K562 (cell line): Measurements from ENCODE around the gene LACTB. TPM values are rescaled to one million over a fixed set of nuclear protein-coding genes. Genes with fewer than 3 reads are reported as not detected.
A peak's percentile ranks its signal among the peaks of the same experiment; 100 is the strongest.

Source experiments
- ATF1 ChIP-seq, 2 experiments: fragments of 450-650 bp in 1 of 2; IDR thresholded peaks; 2 replicates each; pipeline ENCODE4 v1.6.1; 2016; ENCODE audit warnings: missing compliant biosample characterization in 1 of 2, missing genetic modification characterization in 1 of 2
- CEBPG ChIP-seq, 3 experiments: fragments of 200-800 bp in 1 of 3; sonication (Bioruptor generic) in 1 of 3; sonication (generic) in 1 of 3; formaldehyde crosslinking in 1 of 3; IDR thresholded peaks in 2 of 3; conservative IDR thresholded peaks in 1 of 3; 2 replicates each; pipeline versions ENCODE4 v1.6.1 to v1.8.0; 2016 to 2022; ENCODE audit warnings: missing compliant biosample characterization in 2 of 3, missing genetic modification characterization in 2 of 3, mild to moderate bottlenecking in 1 of 3, missing genetic modification reagents in 1 of 3
- CGGBP1 ChIP-seq: fragments of 250-450 bp; sonication (Bioruptor Pico); IDR thresholded peaks from 2 replicates; pipeline ENCODE4 v1.9.0; 2021; ENCODE audit warnings: mild to moderate bottlenecking
- DACH1 ChIP-seq: fragments of 450-650 bp; IDR thresholded peaks from 2 replicates; pipeline ENCODE4 v1.6.1; 2018; ENCODE audit not compliant: partially characterized antibody
- EP300 ChIP-seq: IDR thresholded peaks from 2 replicates; pipeline ENCODE4 v1.6.1; 2012; ENCODE audit warnings: low read length, improper control_type of control experiment
- GABPB2 ChIP-seq: fragments of 250-450 bp; sonication (Bioruptor Pico); conservative IDR thresholded peaks from 2 replicates; pipeline ENCODE4 v1.5.1; 2021; ENCODE audit warnings: mild to moderate bottlenecking
- HDAC8 ChIP-seq: fragments of 450-650 bp; IDR thresholded peaks from 2 replicates; pipeline ENCODE4 v1.6.1; 2016; ENCODE audit warnings: mild to moderate bottlenecking, missing genetic modification characterization, moderate library complexity, missing compliant biosample characterization
- HNRNPK ChIP-seq: fragments of 200-400 bp; formaldehyde crosslinking; IDR thresholded peaks from one replicate; pipeline ENCODE4 v1.6.1; 2018; ENCODE audit warnings: mild to moderate bottlenecking, low read depth, low read length; ENCODE audit not compliant: poor library complexity, severe bottlenecking
- KLF1 ChIP-seq: fragments of 450-650 bp; IDR thresholded peaks from 2 replicates; pipeline ENCODE4 v1.6.1; 2016; ENCODE audit warnings: missing genetic modification characterization, missing compliant biosample characterization
- L3MBTL2 ChIP-seq: fragments of 450-650 bp; IDR thresholded peaks from 2 replicates; pipeline ENCODE4 v1.6.1; 2016; ENCODE audit warnings: mild to moderate bottlenecking, moderate library complexity
- MCM5 ChIP-seq: fragments of 450-650 bp; IDR thresholded peaks from 2 replicates; pipeline ENCODE4 v1.6.1; 2016; ENCODE audit warnings: low read depth
- MLX ChIP-seq, 2 experiments: fragments of 450-650 bp in 1 of 2; sonication (generic) in 1 of 2; formaldehyde crosslinking; conservative IDR thresholded peaks; 2 replicates each; pipeline versions ENCODE4 v1.4.0 to v1.8.1; 2020 to 2022; ENCODE audit warnings: mild to moderate bottlenecking in 1 of 2, missing genetic modification reagents in 1 of 2
- MTF1 ChIP-seq: fragments of 250-450 bp; sonication (Bioruptor Pico); IDR thresholded peaks from 2 replicates; pipeline ENCODE4 v1.9.0; 2021; ENCODE audit warnings: moderate library complexity, mild to moderate bottlenecking, inconsistent platforms, borderline replicate concordance
- NEUROD1 ChIP-seq: fragments of 150-350 bp; IDR thresholded peaks from 2 replicates; pipeline ENCODE4 v1.6.1; 2014; ENCODE audit warnings: borderline replicate concordance, low read length, low read depth; ENCODE audit not compliant: partially characterized antibody
- NFYB ChIP-seq: IDR thresholded peaks from 2 replicates; pipeline ENCODE4 v1.6.1; 2011; ENCODE audit warnings: mild to moderate bottlenecking, moderate library complexity; ENCODE audit not compliant: insufficient read length; ENCODE audit errors: extremely low read depth
- NR2C2 ChIP-seq, 2 experiments: fragments of 200-800 bp in 1 of 2; sonication (Bioruptor generic) in 1 of 2; sonication (generic) in 1 of 2; formaldehyde crosslinking in 1 of 2; IDR thresholded peaks; 2 replicates each; pipeline versions ENCODE4 v1.6.1 to v1.8.0; 2016 to 2022; ENCODE audit warnings: mild to moderate bottlenecking in 1 of 2, missing compliant biosample characterization in 1 of 2, missing genetic modification characterization in 1 of 2, missing genetic modification reagents in 1 of 2
- RCOR1 ChIP-seq, 2 experiments: IDR thresholded peaks; 2 replicates each; pipeline ENCODE4 v1.6.1; 2012; ENCODE audit warnings: low read depth in 2 of 2, low read length in 2 of 2, borderline replicate concordance in 1 of 2, improper control_type of control experiment in 1 of 2
- RFX1 ChIP-seq: fragments of 450-650 bp; IDR thresholded peaks from 2 replicates; pipeline ENCODE4 v1.6.1; 2016; ENCODE audit warnings: mild to moderate bottlenecking, moderate library complexity
- SIX5 ChIP-seq, 2 experiments: IDR thresholded peaks; 2 replicates each; pipeline ENCODE4 v1.6.1; 2011; ENCODE audit warnings: low read length in 2 of 2, borderline replicate concordance in 1 of 2, low read depth in 1 of 2, mild to moderate bottlenecking in 1 of 2, moderate library complexity in 1 of 2; ENCODE audit not compliant: insufficient read depth in 1 of 2
- SMARCB1 ChIP-seq: IDR thresholded peaks from 2 replicates; pipeline ENCODE4 v1.6.1; 2011; ENCODE audit warnings: improper control_type of control experiment, low read depth; ENCODE audit not compliant: insufficient read length
- SMC3 ChIP-seq: conservative IDR thresholded peaks from 2 replicates; pipeline ENCODE4 v1.6.1; 2011; ENCODE audit warnings: low read depth, low read length, improper control_type of control experiment; ENCODE audit not compliant: insufficient read depth
- SUPT5H ChIP-seq: fragments of 450-650 bp; IDR thresholded peaks from 2 replicates; pipeline ENCODE4 v1.6.1; 2016
- TBL1XR1 ChIP-seq, 2 experiments: IDR thresholded peaks; 2 replicates each; pipeline ENCODE4 v1.6.1; 2012; ENCODE audit warnings: improper control_type of control experiment in 2 of 2, low read length in 2 of 2, mild to moderate bottlenecking in 1 of 2
- TCF7 ChIP-seq: sonication (generic); IDR thresholded peaks from 2 replicates; pipeline ENCODE4 v1.6.1; 2016; ENCODE audit warnings: antibody characterized with exemption, borderline replicate concordance
- ZBTB17 ChIP-seq: fragments of 450-650 bp; formaldehyde crosslinking; IDR thresholded peaks from 2 replicates; pipeline ENCODE4 v1.4.0; 2020; ENCODE audit warnings: mild to moderate bottlenecking
- ZNF280B ChIP-seq: fragments of 250-450 bp; sonication (Bioruptor Pico); IDR thresholded peaks from 2 replicates; pipeline ENCODE4 v1.5.1; 2021; ENCODE audit warnings: mild to moderate bottlenecking
- ZNF77 ChIP-seq: fragments of 250-450 bp; sonication (Bioruptor Pico); IDR thresholded peaks from 2 replicates; pipeline ENCODE4 v1.5.0; 2020
- polyA plus RNA-seq, 8 experiments: library from polyadenylated mRNA; depleted of rRNA in 4 of 8; stranded (reverse) in 5 of 8; unstranded in 3 of 8; fragments of >200 nt; fragmentation: Nextera tagmentation in 2 of 8; fragmentation: Illumina TruSeq in 1 of 8; extraction: Ambion mirVana in 2 of 8; extraction: Trizol in 1 of 8; gene quantifications; 2 replicates each; pipeline versions ENCODE4 v1.2.1 to v1.2.3, GENCODE V29; 2011 to 2014; ENCODE audit warnings: inconsistent platforms in 1 of 8, missing spikeins in 1 of 8
- total RNA-seq, 7 experiments: library from RNA; depleted of rRNA in 6 of 7; stranded (reverse); fragments of >200 nt in 6 of 7; fragmentation: Illumina TruSeq in 2 of 7; extraction: Trizol in 2 of 7; gene quantifications; 2 replicates each; pipeline versions ENCODE4 v1.2.1 to v1.2.3, GENCODE V29; 2011 to 2021; ENCODE audit warnings: low replicate concordance in 1 of 7

Gene LACTB
- total and polyA plus RNA-seq, 9 of the 15 experiments (the other 6 are each of a cell fraction or from before 2014, with no cell fraction given), result 3.1 to 15.5 (median 9.8) TPM

- TF ChIP-seq CEBPG (CRISPR knock-in tag; IDR thresholded peaks at IDR 0.05) (no peak), CEBPG (tag; conservative IDR thresholded peaks at IDR 0.05 in 1 of 2, IDR thresholded peaks at IDR 0.05 in 1 of 2) (no peak), TBL1XR1 (IDR thresholded peaks at IDR 0.05; ENCODE audit: low read length in 2 of 2) (peak; percentile 62 to 74; a peak in 2 of 4 replicates), EP300 (peak; percentile 72), RFX1 (peak; percentile 45; the same call in 1 of the 2 replicates), MTF1 (CRISPR knock-in tag) (no peak), L3MBTL2 (peak; percentile 11; the same call in 1 of the 2 replicates), KLF1 (tag) (no peak), RCOR1 (IDR thresholded peaks at IDR 0.05; ENCODE audit: borderline replicate concordance in 1 of 2, low read depth in 2 of 2, low read length in 2 of 2) (peak; percentile 84 to 85; a peak in 3 of 4 replicates), TCF7 (no peak), DACH1 (peak; percentile 99), SUPT5H (no peak), GABPB2 (CRISPR knock-in tag) (no peak), NFYB (peak; percentile 93), ZNF77 (CRISPR knock-in tag) (no peak), MCM5 (no peak), SMC3 (no peak), HDAC8 (tag) (no peak), ZBTB17 (0 out of 2 replicates have a peak, but pooled peaks have one; percentile 23), NEUROD1 (peak; percentile 17), MLX (CRISPR knock-in tag; conservative IDR thresholded peaks at IDR 0.05) (no peak), SIX5 (IDR thresholded peaks at IDR 0.05; ENCODE audit: borderline replicate concordance in 1 of 2, insufficient read depth in 1 of 2, low read depth in 1 of 2, low read length in 2 of 2) (no peak), HNRNPK (no peak), CGGBP1 (no peak), SMARCB1 (no peak), ATF1 (CRISPR knock-in tag; IDR thresholded peaks at IDR 0.05) (no peak), ATF1 (tag; IDR thresholded peaks at IDR 0.05) (peak; percentile 73), ZNF280B (CRISPR knock-in tag) (no peak), NR2C2 (CRISPR knock-in tag; IDR thresholded peaks at IDR 0.05) (no peak), NR2C2 (tag; IDR thresholded peaks at IDR 0.05) (no peak)
Measured at GRCh38 chr15:63109920-63110319, 11.7 kb upstream of the LACTB start (continued).
